WTC11 (cell line): ENCODE measurements around the gene HIPK2.

Source experiments
- ATF2 ChIP-seq: sonication (generic); formaldehyde crosslinking; IDR thresholded peaks from 2 replicates; pipeline ENCODE4 v1.8.1; 2022; ENCODE audit warnings: low read depth, missing genetic modification reagents, borderline replicate concordance
- ATF3 ChIP-seq: sonication (generic); formaldehyde crosslinking; conservative IDR thresholded peaks from 2 replicates; pipeline ENCODE4 v1.8.1; 2022; ENCODE audit warnings: mild to moderate bottlenecking, missing genetic modification reagents
- CTCF ChIP-seq: fragments of 200-600 bp; IDR thresholded peaks from 2 replicates; pipeline ENCODE4 v1.8.0; 2022; ENCODE audit warnings: antibody characterized with exemption
- E2F4 ChIP-seq: sonication (generic); formaldehyde crosslinking; IDR thresholded peaks from 2 replicates; pipeline ENCODE4 v1.8.1; 2022; ENCODE audit warnings: low read depth, mild to moderate bottlenecking, moderate library complexity, missing genetic modification reagents, borderline replicate concordance
- FOXP4 ChIP-seq: sonication (generic); formaldehyde crosslinking; IDR thresholded peaks from 2 replicates; pipeline ENCODE4 v1.8.0; 2022; ENCODE audit warnings: mild to moderate bottlenecking, missing genetic modification reagents
- IRF2 ChIP-seq: sonication (generic); formaldehyde crosslinking; IDR thresholded peaks from 2 replicates; pipeline ENCODE4 v1.8.0; 2022; ENCODE audit warnings: low read depth, missing genetic modification reagents, borderline replicate concordance
- MAX ChIP-seq: sonication (generic); formaldehyde crosslinking; IDR thresholded peaks from 2 replicates; pipeline ENCODE4 v1.8.0; 2022; ENCODE audit warnings: mild to moderate bottlenecking, missing genetic modification reagents
- NR2C2 ChIP-seq: sonication (generic); formaldehyde crosslinking; IDR thresholded peaks from 2 replicates; pipeline ENCODE4 v1.8.0; 2022; ENCODE audit warnings: mild to moderate bottlenecking, missing genetic modification reagents
- SMAD3 ChIP-seq: sonication (generic); formaldehyde crosslinking; IDR thresholded peaks from 2 replicates; pipeline ENCODE4 v1.8.0; 2022; ENCODE audit warnings: missing genetic modification reagents, mild to moderate bottlenecking, borderline replicate concordance
- SP1 ChIP-seq: sonication (generic); formaldehyde crosslinking; conservative IDR thresholded peaks from 2 replicates; pipeline ENCODE4 v1.8.1; 2022; ENCODE audit warnings: missing genetic modification reagents
- ZNF219 ChIP-seq: sonication (generic); formaldehyde crosslinking; IDR thresholded peaks from 2 replicates; pipeline ENCODE4 v1.8.0; 2023; ENCODE audit warnings: missing genetic modification reagents, mild to moderate bottlenecking, borderline replicate concordance

GRCh38 chr7:139743967-139744767 lies 33.6 kb downstream of the HIPK2 start:
- no peak for TF ChIP-seq CTCF
- TF ChIP-seq SP1 (CRISPR knock-in tag), result no peak
- TF ChIP-seq IRF2 (CRISPR knock-in tag), result no peak
- no peak for TF ChIP-seq FOXP4 (CRISPR knock-in tag)
- TF ChIP-seq ZNF219 (CRISPR knock-in tag), result no peak
- no peak for TF ChIP-seq MAX (CRISPR knock-in tag)
- TF ChIP-seq ATF3 (CRISPR knock-in tag), result no peak
- TF ChIP-seq E2F4 (CRISPR knock-in tag), result no peak
- no peak for TF ChIP-seq NR2C2 (CRISPR knock-in tag)
- TF ChIP-seq ATF2 (CRISPR knock-in tag), result no peak
- no peak for TF ChIP-seq SMAD3 (CRISPR knock-in tag)
